K562 (cell line): Measurements from ENCODE around the gene CKMT2. TPM values are rescaled to one million over a fixed set of nuclear protein-coding genes. Genes with fewer than 3 reads are reported as not detected.

Experiments used
- ARHGAP35 ChIP-seq: fragments of 450-650 bp; IDR thresholded peaks from 2 replicates; pipeline ENCODE4 v1.6.1; 2018; ENCODE audit not compliant: partially characterized antibody
- CBFA2T2 ChIP-seq: fragments of 450-650 bp; conservative IDR thresholded peaks from 2 replicates; pipeline ENCODE4 v1.6.1; 2017; ENCODE audit warnings: mild to moderate bottlenecking
- CSDE1 ChIP-seq, 2 experiments: fragments of 450-650 bp; IDR thresholded peaks; 2 replicates each; pipeline ENCODE4 v1.6.1; 2016; ENCODE audit warnings: mild to moderate bottlenecking in 1 of 2
- CTBP1 ChIP-seq: fragments of 450-650 bp; IDR thresholded peaks from 2 replicates; pipeline ENCODE4 v1.6.1; 2016; ENCODE audit warnings: borderline replicate concordance
- CXXC5 ChIP-seq: fragments of 250-450 bp; sonication (Bioruptor Pico); IDR thresholded peaks from 2 replicates; pipeline ENCODE4 v1.8.0; 2022; ENCODE audit warnings: inconsistent platforms, mild to moderate bottlenecking, moderate library complexity
- ERF ChIP-seq: fragments of 450-650 bp; formaldehyde crosslinking; IDR thresholded peaks from 2 replicates; pipeline ENCODE4 v1.4.0; 2020; ENCODE audit warnings: mild to moderate bottlenecking, mixed read lengths
- FOXM1 ChIP-seq, 2 experiments: fragments of 450-650 bp in 1 of 2; sonication (generic) in 1 of 2; formaldehyde crosslinking in 1 of 2; IDR thresholded peaks; 2 replicates each; pipeline versions ENCODE4 v1.6.1 to v1.9.0; 2017 to 2022; ENCODE audit warnings: low read depth in 2 of 2, mild to moderate bottlenecking in 2 of 2, missing genetic modification reagents in 1 of 2, moderate library complexity in 1 of 2
- FUS ChIP-seq: fragments of 200-400 bp; formaldehyde crosslinking; optimal IDR thresholded peaks from 2 replicates; pipeline ENCODE3; 2017; ENCODE audit warnings: low read depth, low read length
- HDAC8 ChIP-seq: fragments of 450-650 bp; IDR thresholded peaks from 2 replicates; pipeline ENCODE4 v1.6.1; 2016; ENCODE audit warnings: mild to moderate bottlenecking, missing genetic modification characterization, moderate library complexity, missing compliant biosample characterization
- HIVEP1 ChIP-seq: fragments of 250-450 bp; sonication (Bioruptor Pico); IDR thresholded peaks from 2 replicates; pipeline ENCODE4 v1.4.0; 2020; ENCODE audit warnings: mild to moderate bottlenecking
- KLF1 ChIP-seq: fragments of 450-650 bp; IDR thresholded peaks from 2 replicates; pipeline ENCODE4 v1.6.1; 2016; ENCODE audit warnings: missing genetic modification characterization, missing compliant biosample characterization
- MEF2D ChIP-seq: conservative IDR thresholded peaks from 2 replicates; pipeline ENCODE4 v1.6.1; 2016; ENCODE audit warnings: low read depth, missing genetic modification characterization, missing compliant biosample characterization
- MYBL2 ChIP-seq, 2 experiments: fragments of 450-650 bp in 1 of 2; sonication (generic) in 1 of 2; formaldehyde crosslinking in 1 of 2; IDR thresholded peaks; 2 replicates each; pipeline versions ENCODE4 v1.6.1 to v1.8.1; 2017 to 2022; ENCODE audit warnings: borderline replicate concordance in 1 of 2, inconsistent platforms in 1 of 2, low read depth in 1 of 2, mild to moderate bottlenecking in 1 of 2, missing genetic modification reagents in 1 of 2, moderate library complexity in 1 of 2
- NONO ChIP-seq, 2 experiments: fragments of 200-400 bp in 1 of 2; fragments of 450-650 bp in 1 of 2; formaldehyde crosslinking in 1 of 2; IDR thresholded peaks; 2 replicates each; pipeline ENCODE4 v1.6.1; 2017; ENCODE audit warnings: low read depth in 2 of 2, mild to moderate bottlenecking in 2 of 2, moderate library complexity in 2 of 2, low read length in 1 of 2
- SMAD1 ChIP-seq: fragments of 150-350 bp; IDR thresholded peaks from 2 replicates; pipeline ENCODE4 v1.6.1; 2014; ENCODE audit warnings: low read length, low read depth; ENCODE audit not compliant: partially characterized antibody
- SMAD2 ChIP-seq: fragments of 150-350 bp; IDR thresholded peaks from 2 replicates; pipeline ENCODE4 v1.6.1; 2014; ENCODE audit warnings: low read depth, mild to moderate bottlenecking, low read length
- SMARCE1 ChIP-seq: fragments of 450-650 bp; IDR thresholded peaks from 2 replicates; pipeline ENCODE4 v1.7.1; 2016; ENCODE audit warnings: mild to moderate bottlenecking
- YY1 ChIP-seq, 3 experiments: IDR thresholded peaks; 2 replicates each; pipeline ENCODE4 v1.6.1; 2011; ENCODE audit warnings: low read length in 2 of 3, mild to moderate bottlenecking in 2 of 3, moderate library complexity in 2 of 3, borderline replicate concordance in 1 of 3, control low read depth in 1 of 3, low read depth in 1 of 3; ENCODE audit not compliant: insufficient read depth in 3 of 3, insufficient replicate concordance in 2 of 3, control insufficient read depth in 1 of 3, insufficient read length in 1 of 3; ENCODE audit errors: extremely low read depth in 1 of 3
- ZNF253 ChIP-seq: fragments of 250-450 bp; sonication (Bioruptor Pico); conservative IDR thresholded peaks from 2 replicates; pipeline ENCODE4 v1.6.1; 2021; ENCODE audit warnings: mild to moderate bottlenecking
- ZNF3 ChIP-seq: fragments of 250-450 bp; sonication (Bioruptor Pico); IDR thresholded peaks from 2 replicates; pipeline ENCODE4 v1.5.0; 2021; ENCODE audit warnings: mild to moderate bottlenecking, moderate library complexity
- ZNF311 ChIP-seq: fragments of 250-450 bp; sonication (Bioruptor Pico); IDR thresholded peaks from 2 replicates; pipeline ENCODE4 v1.4.0; 2020; ENCODE audit warnings: mild to moderate bottlenecking, moderate library complexity
- polyA plus RNA-seq, 8 experiments: library from polyadenylated mRNA; depleted of rRNA in 4 of 8; stranded (reverse) in 5 of 8; unstranded in 3 of 8; fragments of >200 nt; fragmentation: Nextera tagmentation in 2 of 8; fragmentation: Illumina TruSeq in 1 of 8; extraction: Ambion mirVana in 2 of 8; extraction: Trizol in 1 of 8; gene quantifications; 2 replicates each; pipeline versions ENCODE4 v1.2.1 to v1.2.3, GENCODE V29; 2011 to 2014; ENCODE audit warnings: inconsistent platforms in 1 of 8, missing spikeins in 1 of 8
- total RNA-seq, 7 experiments: library from RNA; depleted of rRNA in 6 of 7; stranded (reverse); fragments of >200 nt in 6 of 7; fragmentation: Illumina TruSeq in 2 of 7; extraction: Trizol in 2 of 7; gene quantifications; 2 replicates each; pipeline versions ENCODE4 v1.2.1 to v1.2.3, GENCODE V29; 2011 to 2021; ENCODE audit warnings: low replicate concordance in 1 of 7
- TF ChIP-seq, protein P1 (sequence below): fragments of 250-450 bp; sonication (Bioruptor Pico); IDR thresholded peaks from 2 replicates; pipeline ENCODE4 v1.5.0; 2021; ENCODE audit warnings: mild to moderate bottlenecking, moderate library complexity
- TF ChIP-seq, protein P2 (sequence below): fragments of 200-800 bp; sonication (Bioruptor generic); IDR thresholded peaks from 2 replicates; pipeline ENCODE4 v1.6.1; 2017; ENCODE audit warnings: missing genetic modification characterization, missing compliant biosample characterization

The CKMT2 gene
- total and polyA plus RNA-seq, 9 of the 15 experiments (the other 6 are each of a cell fraction or from before 2014, with no cell fraction given) = 0.03 TPM; not detected in 8

DNA sequence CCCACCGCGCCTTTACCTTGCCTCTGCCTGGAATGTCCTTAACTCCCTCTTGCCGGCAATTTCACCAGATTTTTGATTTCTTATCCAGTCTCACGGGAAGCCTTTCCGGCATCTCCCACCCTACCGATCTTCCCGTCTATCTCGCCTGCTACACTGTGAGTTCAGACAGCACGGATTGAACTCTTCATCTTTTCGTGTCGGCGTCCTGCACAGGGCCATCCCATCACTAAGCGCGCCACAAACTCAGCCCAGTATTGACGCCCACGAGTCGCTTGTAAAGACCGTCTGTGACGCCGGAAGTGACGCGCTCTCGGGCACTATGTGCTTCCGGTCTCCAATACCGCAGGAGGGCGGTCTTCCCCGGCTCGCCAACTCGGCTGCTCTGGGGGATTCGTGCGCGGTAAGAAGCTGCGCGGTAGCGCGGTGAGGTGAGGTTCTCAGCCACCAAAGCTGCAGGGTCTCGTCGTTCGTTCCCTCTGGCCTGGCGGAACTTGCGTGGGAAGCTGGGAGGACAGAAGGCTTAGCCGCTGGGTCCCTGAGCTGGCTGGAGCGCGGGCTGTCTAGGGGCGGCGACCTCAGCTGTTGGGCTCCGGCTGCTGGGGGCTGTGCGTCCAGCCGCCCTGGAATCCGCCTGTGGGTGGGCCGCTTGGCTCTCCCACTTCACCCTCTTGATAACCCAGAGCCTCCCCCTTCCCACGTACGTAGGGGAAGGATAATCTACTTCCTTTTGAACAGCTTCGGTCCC is 68.3 kb downstream of the CKMT2 start, which contains the start of gene ZCCHC9 (continued):
- TF ChIP-seq, protein P1, sequence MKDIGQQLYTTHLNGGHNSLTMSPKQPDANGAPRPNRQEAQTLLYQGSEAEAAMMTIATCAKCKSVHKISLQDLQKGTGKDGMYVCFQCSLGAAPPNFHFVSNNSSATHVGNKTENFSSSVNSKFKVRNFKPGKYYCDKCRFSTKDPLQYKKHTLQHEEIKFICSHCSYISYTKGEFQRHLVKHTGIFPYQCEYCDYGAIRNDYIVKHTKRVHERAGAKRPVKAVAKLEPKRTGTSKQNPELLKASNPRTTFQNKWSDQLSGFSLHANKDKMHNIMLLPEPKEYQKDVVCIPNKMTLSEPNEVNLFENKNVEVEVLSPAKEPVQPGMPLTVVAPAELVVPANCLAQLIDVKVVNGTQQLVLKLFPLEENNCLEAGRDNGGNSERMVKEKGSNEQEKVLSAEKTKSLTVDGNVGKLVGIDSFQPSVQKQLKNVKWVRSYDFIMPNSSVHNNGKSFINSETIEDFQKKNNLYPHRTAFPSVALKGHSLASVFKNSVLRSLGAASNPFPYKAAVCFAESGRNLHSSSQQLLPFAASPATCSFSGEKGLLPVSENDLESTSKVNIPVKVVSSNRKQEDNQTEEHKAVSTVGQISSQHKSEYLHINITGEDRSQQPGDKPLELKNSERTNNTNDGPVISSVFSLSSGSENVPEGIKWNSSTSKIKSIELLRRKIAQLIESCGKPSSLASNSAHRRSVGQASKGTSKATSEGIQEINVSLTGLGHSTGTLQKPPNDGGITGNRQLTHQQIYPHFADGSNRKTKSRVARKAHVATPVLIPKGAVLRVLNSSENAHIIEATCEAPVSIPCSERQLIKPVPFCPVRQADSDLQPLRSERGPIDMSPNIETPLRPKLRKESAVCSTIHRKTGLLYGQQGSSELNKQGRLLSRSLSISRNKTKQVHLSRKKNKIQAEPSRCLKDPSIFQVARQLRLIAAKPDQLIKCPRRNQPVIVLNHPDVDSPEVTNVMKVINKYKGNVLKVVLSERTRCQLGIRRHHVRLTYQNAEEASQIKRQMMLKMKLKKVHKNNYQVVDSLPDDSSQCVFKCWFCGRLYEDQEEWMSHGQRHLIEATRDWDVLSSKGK (CRISPR knock-in tag) = no peak
- TF ChIP-seq CTBP1 (peak; percentile 71; the same call in 1 of the 2 replicates), ERF (CRISPR knock-in tag) (0 out of 2 replicates have a peak, but pooled peaks have one; percentile 13), ZNF253 (CRISPR knock-in tag) (no peak), NONO (IDR thresholded peaks at IDR 0.05; ENCODE audit: low read depth in 2 of 2, low read length in 1 of 2) (no peak; a peak in 1 of 4 replicates), FOXM1 (IDR thresholded peaks at IDR 0.05; ENCODE audit: low read depth) (no peak), FOXM1 (CRISPR knock-in tag; IDR thresholded peaks at IDR 0.05; ENCODE audit: low read depth) (no peak), KLF1 (tag) (peak; percentile 61; the same call in 1 of the 2 replicates), CXXC5 (CRISPR knock-in tag) (peak; percentile 63), ARHGAP35 (no peak), MYBL2 (IDR thresholded peaks at IDR 0.05; ENCODE audit: low read depth) (no peak), MYBL2 (CRISPR knock-in tag; IDR thresholded peaks at IDR 0.05; ENCODE audit: borderline replicate concordance) (no peak), HDAC8 (tag) (no peak), HIVEP1 (CRISPR knock-in tag) (no peak), ZNF3 (CRISPR knock-in tag) (no peak), SMAD1 (peak; percentile 37), SMARCE1 (no peak; the same call in 1 of the 2 replicates), FUS (no peak), YY1 (IDR thresholded peaks at IDR 0.05; ENCODE audit: borderline replicate concordance in 1 of 3, control insufficient read depth in 1 of 3, extremely low read depth in 1 of 3, insufficient read depth in 3 of 3, insufficient read length in 1 of 3, insufficient replicate concordance in 2 of 3, low read depth in 1 of 3, low read length in 2 of 3) (peak in 2 of 3 experiments; percentile 54 to 72), SMAD2 (no peak), MEF2D (no peak), ZNF311 (no peak), CSDE1 (IDR thresholded peaks at IDR 0.05) (peak in 1 of 2 experiments; percentile 68; a peak in 2 of 4 replicates), CBFA2T2 (no peak)
- TF ChIP-seq, protein P2, sequence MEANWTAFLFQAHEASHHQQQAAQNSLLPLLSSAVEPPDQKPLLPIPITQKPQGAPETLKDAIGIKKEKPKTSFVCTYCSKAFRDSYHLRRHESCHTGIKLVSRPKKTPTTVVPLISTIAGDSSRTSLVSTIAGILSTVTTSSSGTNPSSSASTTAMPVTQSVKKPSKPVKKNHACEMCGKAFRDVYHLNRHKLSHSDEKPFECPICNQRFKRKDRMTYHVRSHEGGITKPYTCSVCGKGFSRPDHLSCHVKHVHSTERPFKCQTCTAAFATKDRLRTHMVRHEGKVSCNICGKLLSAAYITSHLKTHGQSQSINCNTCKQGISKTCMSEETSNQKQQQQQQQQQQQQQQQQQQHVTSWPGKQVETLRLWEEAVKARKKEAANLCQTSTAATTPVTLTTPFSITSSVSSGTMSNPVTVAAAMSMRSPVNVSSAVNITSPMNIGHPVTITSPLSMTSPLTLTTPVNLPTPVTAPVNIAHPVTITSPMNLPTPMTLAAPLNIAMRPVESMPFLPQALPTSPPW (CRISPR knock-in tag) = peak; percentile 62
